NAMALWA (cell line): ENCODE measurements around the gene MS4A8.
"Not testable (repeated sequence)": the region's sequence is repeated elsewhere in the genome, so short reads cannot be mapped to it uniquely, and the experiment has no call there.

ENCODE experiments used
- DNase-seq: peaks from one replicate; pipeline ENCODE4 v3.0.0-alpha.2; 2015; ENCODE audit warnings: low spot score

Gene MS4A8, protein sequence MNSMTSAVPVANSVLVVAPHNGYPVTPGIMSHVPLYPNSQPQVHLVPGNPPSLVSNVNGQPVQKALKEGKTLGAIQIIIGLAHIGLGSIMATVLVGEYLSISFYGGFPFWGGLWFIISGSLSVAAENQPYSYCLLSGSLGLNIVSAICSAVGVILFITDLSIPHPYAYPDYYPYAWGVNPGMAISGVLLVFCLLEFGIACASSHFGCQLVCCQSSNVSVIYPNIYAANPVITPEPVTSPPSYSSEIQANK

DNA sequence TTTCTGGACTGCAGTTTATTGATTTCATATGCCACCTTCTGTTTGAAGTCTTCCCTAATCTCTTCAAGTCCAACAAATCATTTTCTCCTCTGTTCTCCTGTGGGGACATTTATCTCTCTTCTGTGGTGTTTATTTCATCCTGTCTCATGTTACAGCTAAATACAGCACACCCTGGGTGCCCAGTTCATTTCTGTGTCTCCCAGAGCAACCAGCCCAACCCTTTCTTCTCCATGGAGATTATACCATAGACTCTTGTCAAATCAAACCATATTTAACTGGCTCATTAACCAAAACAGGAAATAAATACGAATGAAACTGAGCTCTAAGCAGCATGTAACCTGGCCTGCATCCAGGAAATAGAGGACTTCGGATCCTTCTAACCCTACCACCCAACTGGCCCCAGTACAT, at the start of gene MS4A8:
Gene MS4A8 (plus strand): TSS at position 329 of the 408 bp plus-strand sequence. CDS start 1,249 bp downstream, outside the sequence.
- DNase-seq = no peak

DNA sequence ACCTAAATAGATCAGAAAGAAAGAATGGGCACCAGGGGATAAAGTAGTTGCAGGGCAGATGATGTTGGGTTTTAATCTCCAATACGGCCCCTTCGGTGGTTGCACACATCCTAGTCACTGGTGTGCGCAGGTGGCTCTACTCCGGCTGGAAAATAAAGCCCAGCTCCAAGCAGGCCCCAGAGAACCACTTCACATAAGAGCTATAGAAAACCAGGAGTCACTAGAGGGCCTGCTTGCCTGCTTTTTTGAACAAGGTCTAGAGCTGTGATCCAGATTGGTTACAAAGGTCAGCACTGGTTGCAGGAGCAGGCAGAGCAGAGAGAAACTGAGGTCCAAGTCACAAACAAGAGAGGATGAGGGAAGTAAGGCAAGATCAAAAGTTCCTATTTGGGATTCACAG, 41.5 kb upstream of the MS4A8 start:
- DNase-seq = no peak

DNA sequence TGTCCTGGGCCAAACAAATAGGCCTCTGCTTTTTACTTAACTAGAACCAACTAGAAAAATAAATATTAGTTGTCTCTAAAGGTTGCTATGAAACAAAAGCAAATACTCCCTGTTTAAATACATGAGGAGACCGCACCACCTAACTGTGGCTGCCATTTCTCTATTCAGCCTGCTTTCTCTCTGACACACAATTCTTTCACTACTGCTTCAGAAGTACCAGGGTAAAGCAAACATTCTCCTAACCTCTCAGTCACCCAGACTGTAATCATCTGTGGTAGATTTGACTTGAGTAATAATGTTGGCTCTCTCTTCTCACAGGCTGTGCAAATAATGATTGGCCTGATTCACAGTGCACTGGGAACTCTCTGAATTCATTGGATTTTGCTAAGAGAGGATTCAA, 41.0 kb upstream of the MS4A8 start:
- DNase-seq = no peak

DNA sequence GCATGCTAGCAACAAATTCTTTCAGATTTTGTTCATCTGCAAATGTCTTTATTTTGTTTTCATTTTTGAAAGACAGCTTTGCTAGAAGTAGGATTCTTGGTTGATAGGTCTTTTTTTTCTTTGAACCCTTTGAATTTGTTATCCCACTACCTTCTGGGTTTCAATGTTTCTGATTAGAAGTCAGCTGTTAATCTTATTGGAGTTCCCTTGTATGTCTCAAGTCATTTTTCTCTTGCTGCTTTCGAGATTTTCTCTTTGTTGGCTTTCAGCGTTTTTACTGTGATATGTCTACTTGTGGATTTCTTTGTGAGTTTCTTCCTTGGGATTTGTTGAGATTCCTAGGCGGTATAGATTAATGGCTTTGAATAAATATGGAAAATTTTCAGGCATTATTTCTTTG, 27.2 kb upstream of the MS4A8 start:
- no peak for DNase-seq

DNA sequence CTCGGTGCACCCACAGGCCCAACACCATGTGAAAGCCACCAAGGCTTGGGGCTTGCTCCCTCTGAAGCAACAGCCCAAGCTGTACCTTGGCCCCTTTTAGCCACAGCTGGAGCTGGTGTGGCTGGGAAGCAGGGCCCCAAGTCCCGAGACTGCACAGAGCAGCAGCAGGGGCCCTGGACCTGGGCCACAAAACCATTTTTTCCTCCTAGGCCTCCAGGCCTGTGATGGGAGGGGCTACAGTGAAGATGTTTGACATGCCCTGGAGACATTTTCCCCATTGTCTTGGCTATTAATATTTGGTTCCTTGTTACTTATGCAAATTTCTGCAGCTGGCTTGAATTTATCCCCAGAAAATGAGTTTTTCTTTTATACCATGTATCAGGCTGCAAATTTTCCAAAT, 21.2 kb upstream of the MS4A8 start:
- not testable (repeated sequence) for DNase-seq

DNA sequence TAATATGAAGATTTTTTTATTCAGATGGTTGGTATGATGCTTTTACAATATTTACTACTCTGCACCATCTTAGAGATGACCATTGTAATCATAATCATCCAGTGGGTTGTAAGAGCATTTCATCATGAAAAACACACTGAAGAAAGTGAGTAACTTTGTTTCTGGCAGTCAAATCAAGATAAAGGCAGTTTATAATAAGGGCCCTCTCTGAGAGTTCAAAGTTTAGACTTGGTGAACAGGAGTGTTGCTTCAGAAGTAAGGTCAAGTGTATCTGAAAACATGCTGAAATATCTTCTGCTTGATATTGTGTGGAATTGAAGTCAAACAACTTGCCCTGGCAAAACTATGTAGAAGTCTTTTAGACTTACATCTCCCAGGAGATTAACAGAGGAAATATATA, 19.5 kb upstream of the MS4A8 start:
- no peak for DNase-seq

DNA sequence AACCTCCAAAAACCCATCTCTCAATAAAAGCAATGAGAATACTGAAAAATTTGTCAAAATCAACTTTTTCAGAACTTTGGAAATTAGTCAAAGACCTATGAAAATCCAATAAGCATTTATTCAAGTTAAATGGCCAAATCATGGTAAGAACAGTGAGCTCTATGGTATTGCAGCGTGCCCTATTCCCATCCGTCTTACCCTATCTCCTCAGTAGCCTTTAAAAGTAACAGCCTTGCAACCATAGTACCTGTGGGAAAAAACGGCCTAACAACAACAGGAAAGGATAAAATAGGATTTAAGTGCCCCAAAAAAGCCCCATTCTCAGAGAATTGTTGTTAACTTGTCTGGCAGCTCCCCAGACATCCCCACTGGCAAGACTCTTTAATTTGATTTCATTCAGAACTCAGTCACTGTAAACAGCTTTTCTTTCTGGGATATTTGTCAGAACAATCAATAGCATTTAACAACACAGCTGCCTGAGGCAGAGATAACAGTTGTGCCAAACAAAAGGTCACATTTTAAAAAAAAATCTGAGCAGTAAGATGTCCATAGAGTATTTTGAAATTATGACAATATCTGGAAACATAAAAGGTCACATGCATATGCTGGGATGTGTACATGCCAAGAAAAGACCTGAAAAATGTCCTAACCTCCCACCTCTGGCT, 18.8 kb upstream of the MS4A8 start:
- DNase-seq = no peak

DNA sequence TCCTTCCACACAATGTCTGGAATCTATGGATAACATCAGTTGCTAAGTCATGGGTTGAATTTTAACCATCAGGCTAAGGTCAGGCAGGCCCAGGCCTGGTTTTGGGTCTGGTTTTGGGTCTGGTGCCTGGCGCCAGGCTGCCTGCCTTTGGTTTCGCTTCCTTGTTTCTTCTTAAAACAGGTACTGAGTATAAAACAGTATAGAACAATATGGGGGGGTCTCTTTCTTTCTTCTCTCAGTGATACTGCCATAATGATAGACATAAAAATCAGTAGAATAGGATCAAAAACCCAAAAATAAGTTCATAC, 14.9 kb upstream of the MS4A8 start:
- DNase-seq = peak; percentile 10

DNA sequence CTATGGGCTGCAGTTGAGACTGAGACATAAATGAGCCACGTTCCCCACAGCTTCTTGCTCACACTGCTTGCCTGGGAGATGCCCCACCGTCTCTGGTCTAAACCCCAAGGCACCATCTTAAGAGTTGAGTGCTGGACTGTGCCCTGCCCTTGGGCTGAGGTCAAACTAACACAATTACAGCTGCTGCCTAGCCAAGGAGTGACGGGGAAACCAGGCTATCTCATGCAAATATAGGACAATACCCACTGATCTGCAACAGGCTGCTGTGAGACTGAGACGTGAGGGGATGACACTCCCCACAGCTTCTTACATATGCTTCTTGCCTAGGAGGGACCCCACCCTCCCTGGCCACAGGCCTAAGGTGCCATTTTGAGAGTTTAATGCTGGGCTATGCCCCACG, 7.8 kb upstream of the MS4A8 start:
- no peak for DNase-seq

DNA sequence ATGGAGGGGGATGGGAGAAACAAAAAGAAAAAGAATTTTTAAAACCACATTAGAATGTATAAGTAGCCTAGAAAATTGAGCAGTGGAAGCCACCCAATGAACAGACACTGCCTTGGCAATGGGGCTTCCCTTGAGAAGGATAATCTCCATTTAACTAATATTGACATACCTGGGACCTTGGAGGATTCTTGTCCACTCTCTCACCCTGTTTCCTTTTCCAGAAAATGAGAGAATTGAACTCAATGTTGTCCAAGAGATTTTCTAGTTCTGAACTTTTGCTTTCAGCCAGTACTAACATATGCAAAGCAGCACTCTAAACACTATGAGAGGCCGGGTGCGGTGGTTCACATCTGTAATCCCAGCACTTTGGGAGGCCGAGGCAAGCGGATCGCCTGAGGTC, 524 bp downstream of the MS4A8 start:
- no peak for DNase-seq

DNA sequence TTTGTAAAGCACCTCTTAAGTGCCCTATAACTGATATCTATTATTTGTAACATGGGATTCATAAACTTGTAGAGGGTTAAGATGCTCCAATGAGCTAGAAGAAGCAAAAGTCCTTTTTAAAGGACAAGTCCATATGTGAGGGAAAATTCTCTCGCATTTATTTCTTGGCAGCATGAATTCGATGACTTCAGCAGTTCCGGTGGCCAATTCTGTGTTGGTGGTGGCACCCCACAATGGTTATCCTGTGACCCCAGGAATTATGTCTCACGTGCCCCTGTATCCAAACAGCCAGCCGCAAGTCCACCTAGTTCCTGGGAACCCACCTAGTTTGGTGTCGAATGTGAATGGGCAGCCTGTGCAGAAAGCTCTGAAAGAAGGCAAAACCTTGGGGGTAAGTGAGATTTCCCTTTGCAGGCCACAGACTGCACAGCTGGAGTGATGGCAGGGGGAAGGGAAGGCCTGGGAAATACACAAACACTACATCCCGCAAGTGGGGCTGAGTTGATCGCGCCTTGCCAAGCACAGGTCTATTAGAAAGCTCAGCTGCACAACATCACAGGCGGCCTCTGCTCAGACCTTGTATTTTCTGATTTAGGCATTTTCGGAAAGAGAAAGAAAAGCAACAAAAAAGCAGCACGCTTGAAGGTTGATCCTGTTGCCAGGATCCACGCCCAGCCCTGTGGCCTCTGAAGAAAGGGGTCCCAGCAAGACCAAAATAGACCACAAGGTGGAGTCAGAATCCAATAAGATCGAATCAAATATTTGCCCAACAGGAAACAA, 1.5 kb downstream of the MS4A8 start:
- DNase-seq = peak; percentile 57

DNA sequence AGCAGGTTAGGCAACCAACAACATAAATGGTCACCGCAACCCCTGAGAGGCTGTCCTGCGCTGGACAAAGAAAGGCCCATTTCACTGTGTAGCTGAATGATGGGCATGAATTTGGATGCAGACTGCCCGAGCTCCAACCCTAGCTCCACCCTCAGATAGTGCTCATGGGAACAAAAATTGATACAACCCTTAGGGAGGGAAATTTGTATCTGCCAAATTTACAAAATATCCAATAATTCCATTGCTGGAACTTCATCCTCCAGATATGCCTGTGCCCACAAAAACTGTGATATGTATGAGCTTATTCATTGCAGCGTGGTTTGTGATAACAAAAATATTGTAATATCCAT, 2.0 kb downstream of the MS4A8 start:
- DNase-seq = no peak

DNA sequence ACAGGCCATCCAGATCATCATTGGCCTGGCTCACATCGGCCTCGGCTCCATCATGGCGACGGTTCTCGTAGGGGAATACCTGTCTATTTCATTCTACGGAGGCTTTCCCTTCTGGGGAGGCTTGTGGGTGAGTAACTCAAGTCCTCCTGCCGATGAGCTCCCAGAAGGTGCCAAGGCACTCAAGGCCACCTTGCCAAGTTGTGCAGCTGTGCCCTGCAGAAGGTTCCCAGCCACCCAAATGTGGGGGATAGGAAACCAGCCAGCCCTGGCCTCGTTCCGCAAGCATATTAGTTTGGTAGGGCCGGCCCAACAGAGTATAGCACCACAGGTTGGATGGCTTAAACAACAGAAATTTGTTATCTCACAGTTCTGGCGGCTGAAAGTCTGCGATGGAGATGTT, 4.0 kb downstream of the MS4A8 start:
- DNase-seq = no peak

DNA sequence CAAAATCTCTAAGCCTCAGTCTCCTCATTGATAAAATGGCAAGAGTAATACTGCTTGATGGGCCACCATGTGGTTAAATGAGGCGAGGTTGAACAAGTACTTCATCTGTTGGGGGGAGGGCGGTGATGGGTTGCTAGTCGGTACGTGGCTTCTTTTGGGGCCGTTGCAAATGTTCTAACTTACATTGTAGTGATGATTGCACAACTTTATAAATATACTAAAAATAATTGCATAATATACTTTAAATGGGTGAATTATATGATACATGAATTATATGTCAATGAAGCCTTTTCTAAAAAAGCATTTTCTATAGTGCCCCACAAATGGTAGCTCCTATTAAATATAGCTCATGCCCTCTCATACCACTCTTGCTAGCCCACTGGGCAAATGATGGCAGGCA, 6.5 kb downstream of the MS4A8 start:
- DNase-seq = no peak

DNA sequence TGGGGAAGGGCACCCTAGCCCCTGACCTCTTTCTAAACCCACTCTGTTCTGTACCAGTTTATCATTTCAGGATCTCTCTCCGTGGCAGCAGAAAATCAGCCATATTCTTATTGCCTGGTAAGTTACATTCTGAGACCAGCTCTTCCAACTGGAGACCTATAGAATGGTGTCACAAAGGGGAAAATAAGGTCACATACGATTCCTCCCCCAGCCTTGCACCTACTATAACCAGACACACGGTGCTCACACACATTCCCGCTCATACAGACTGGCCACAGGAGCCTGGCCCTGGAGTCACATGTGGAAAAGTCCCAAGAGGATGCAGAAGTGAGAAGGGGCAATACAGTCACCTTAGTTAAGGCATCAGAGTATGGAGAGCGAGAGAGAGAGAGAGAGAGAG, 7.5 kb downstream of the MS4A8 start:
- DNase-seq = no peak

DNA sequence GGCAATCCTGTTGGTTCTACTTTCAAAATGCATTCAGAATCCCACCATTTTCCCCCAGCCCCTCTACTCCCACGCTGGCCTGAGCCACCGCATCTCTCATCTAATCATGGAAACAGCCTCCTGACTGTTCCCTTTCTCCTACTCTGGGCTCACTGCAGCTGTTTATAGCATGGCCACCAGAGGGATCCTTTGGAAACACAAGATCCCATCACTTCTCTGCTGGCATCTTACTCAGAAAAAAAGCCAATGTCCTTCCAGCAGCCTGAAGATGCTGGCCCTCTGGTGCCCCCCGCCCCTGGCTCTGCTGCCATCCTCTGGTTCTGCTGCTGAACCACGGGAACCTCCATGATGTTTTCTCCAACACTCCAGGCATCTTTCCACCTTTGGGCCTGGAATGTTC, 11.1 kb downstream of the MS4A8 start:
- no peak for DNase-seq

DNA sequence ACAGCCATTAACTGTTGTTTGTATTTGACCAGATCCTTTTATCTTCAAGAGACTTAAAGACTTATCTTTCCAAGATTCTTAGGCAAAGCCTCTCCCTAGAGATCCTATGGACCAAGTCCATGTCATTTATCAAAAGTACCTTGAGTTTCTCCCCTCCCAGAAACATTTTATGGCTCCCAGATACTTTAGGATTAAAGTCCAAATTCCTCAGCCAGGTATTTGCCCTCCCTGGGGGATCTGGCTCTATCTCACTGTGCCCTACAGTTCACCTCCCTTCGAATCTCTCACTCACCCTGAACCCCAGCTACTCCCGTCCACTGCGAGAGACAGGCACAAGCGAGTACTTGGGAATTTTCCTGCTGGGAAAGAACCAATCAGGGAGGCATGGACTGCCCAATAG, 11.9 kb downstream of the MS4A8 start:
- DNase-seq = no peak

DNA sequence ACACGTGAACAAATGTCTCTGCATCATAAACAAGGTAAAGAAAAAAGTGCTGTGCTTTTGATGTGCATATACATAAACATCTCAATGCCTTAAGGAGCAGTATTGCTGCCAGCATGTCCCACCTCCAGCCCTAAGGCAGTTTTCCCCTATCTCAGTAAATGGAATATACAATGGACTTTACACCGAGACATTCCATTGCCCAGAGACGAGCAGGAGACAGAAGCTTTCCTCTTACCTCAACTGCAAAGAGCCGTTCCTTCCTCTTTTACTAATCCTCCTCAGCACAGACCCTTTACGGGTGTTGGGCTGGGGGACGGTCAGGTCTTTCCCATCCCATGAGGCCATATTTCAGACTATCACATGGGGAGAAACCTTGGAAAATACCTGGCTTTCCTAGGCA, 14.0 kb downstream of the MS4A8 start:
- DNase-seq = not testable (repeated sequence)

DNA sequence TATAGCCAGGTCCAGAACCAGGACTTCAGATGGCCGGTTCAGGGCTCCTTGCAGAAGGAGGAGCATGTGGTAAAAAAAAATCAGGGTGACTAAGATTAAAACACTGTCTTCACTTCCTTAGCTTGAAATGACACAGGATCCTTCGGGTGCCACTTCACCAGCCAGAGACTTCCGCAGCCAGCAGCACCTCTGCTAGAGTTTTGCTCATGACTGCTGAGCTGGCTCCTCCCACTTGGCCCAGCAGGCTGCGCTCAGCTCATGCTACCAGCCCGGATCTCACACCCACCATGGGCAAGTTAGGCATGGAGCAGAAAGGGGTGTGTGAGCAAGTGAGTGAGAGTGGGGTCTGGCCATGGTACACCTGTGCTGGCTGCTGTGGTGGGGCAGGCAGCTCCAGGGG, 18.5 kb downstream of the MS4A8 start:
- no peak for DNase-seq

DNA sequence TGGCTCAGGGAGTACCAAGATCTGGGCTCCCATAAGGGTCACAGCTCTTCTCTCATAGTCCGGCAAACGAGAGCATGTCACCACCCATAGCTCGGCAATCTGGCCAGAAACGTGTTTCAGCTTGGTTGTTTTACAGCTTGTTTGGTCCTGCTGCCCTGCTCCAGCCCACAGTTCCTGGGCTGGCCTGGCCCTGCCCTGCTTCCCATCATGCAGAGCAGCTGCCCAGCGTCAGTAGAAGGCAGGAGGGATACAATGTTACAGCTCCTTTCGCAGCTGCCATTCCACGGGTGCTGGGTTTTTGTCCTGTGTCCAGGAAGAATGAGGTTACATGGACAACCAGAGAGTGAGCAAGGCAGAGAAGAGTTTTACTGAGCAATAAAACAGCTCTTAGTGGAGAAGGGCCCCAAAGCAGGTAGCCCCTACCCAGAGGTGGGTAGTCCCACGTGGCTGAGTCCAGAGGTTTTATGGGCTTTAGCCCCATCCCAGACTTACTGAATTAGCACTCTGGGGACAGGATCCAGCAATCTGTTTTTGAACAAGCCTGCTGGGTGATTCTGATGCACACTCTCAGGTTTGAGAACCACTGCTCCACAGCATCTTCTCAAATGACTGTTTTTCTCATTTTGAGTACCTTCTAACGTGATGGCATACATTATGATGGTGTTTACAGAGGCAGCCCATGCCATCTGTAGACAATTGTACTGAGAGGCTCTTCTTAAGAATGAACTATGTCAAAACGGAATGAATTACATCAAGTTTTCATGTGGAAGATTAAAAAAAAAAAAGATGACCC, 19.3 kb downstream of the MS4A8 start:
- no peak for DNase-seq

DNA sequence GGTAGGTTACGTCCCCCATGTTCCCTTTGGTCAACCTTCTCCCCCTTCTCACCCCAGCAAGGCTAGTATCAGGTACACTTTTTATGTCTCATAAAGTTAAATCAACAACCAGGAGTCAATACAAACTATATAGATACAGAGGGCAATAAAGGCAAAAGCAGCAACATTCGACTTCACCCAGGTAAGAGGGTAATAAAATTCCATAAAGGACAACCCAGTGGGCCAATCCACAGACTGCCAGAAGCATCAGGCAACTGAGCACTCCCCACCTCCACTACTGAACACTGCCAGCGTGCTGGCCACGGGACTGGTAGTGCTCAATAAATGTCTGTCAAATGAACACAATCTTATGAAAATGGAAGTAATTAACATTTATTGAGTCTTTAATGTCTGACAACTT, 20.0 kb downstream of the MS4A8 start:
- DNase-seq = no peak

DNA sequence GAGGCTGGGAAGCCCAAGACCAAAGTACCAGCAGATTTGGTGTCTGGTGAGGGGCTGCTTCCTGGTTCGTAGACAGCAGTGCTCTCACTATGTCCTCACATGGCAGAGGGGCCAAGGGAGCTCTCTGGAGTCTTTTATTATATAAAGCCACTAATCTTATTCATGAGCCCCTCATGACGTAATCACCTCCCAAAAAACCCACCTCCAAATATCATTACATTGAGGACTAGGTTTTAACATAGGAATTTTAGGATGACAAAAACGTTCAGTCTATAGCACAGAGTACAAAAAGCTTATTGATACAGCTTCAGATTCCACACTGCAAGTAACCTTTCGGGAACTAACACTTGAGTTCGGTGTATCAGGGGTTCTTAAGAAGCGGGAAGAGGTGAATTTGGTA, 21.0 kb downstream of the MS4A8 start:
- DNase-seq = no peak

DNA sequence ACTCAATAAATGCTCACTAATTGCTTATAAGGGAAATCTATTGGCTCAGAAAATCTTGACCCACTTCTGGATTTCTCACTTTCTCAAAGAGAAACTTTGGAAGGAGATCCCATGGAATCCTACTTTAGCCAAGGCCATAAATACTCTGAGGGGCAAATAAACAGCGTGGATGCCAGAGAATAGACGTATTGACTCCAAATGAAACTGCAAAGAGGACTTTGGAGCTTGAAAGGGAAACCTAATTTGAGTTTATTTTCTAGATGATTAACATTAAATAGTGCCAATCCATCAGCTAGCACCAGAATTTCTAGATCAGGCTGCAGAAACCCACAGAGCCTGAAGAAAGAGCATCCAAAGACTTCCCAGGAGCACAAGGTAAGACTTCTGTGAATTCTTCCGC, 25.0 kb downstream of the MS4A8 start, which contains the start of gene MS4A18:
Gene MS4A18 (plus strand): TSS at position 301 of the 400 bp plus-strand sequence.
- no peak for DNase-seq
